IPS DF 4.7 (cell line): ENCODE results near the gene PLBD2.

Source experiments
- DNase-seq: peaks from one replicate; pipeline ENCODE4 v3.0.0-alpha.2; 2013; ENCODE audit warnings: low spot score; ENCODE audit errors: extremely low read depth

The PLBD2 gene, protein sequence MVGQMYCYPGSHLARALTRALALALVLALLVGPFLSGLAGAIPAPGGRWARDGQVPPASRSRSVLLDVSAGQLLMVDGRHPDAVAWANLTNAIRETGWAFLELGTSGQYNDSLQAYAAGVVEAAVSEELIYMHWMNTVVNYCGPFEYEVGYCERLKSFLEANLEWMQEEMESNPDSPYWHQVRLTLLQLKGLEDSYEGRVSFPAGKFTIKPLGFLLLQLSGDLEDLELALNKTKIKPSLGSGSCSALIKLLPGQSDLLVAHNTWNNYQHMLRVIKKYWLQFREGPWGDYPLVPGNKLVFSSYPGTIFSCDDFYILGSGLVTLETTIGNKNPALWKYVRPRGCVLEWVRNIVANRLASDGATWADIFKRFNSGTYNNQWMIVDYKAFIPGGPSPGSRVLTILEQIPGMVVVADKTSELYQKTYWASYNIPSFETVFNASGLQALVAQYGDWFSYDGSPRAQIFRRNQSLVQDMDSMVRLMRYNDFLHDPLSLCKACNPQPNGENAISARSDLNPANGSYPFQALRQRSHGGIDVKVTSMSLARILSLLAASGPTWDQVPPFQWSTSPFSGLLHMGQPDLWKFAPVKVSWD

DNA sequence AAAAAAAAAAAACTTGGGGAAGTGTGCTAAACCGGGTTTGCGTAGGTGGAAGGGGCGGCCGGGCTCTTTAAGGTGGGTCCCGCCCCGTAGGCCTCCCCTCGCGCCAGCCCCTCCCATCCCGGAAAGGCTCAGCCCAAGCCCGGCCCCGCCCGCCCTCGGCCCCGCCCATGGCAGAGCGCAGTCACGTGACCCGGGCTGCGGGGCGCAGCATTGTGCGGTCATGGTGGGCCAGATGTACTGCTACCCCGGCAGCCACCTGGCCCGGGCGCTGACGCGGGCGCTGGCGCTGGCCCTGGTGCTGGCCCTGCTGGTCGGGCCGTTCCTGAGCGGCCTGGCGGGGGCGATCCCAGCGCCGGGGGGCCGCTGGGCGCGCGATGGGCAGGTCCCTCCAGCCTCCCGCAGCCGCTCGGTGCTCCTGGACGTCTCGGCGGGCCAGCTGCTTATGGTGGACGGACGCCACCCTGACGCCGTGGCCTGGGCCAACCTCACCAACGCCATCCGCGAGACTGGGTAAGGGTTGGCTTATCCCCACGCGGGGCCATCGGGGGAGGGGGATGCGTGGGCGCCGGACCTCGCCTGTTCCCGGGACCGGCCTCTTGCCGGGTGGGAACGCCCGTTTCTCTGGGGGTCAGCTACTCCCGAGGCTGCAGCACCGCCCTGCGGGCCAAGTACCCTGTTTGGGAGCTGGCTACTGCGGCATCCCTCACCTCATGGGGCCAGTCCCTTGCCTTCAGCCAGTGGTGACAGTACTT is at the start of gene PLBD2:
PLBD2 (plus strand) TSS at position 207 of the 752 bp plus-strand sequence; CDS start at position 221, 14 bp downstream.
- DNase-seq = no peak

DNA sequence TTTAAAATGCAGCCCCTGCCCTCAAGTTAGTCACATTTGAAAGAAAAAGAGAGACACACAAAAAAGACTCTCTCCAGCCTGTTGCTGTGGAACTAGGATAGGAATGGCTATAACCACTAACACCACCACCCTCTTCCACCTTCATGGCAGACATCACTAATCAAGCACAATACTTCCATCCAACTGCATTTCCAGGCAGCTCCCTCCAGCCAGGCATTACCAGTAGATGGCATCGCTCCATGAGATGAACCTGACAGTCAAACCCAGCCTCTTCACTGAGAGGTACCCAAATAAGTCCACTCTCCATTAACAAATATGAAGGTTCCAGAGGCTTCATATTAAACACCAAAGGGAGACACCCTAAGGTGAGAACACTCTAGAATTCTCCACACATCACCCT is 47.9 kb upstream of the PLBD2 start:
- no peak for DNase-seq

DNA sequence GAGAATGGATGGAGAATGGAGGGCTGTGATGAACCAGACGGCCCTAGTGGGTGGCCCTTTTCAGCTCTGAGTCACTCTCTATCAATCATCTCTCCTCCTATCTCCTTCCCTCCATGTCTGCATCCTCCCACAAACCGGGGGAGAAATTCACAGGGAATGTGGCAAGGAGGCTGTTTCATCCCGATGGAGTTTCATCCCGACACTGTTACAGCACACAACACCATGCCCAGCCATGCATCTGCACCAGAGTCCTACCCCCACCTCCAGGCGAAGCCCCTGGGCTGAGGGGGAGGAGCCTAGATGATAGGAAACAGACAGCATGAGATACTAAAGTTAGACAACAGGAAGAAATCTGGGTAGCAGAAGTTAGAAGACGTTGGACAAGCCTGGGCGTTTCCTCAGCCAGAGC is 44.3 kb upstream of the PLBD2 start:
- DNase-seq = no peak

DNA sequence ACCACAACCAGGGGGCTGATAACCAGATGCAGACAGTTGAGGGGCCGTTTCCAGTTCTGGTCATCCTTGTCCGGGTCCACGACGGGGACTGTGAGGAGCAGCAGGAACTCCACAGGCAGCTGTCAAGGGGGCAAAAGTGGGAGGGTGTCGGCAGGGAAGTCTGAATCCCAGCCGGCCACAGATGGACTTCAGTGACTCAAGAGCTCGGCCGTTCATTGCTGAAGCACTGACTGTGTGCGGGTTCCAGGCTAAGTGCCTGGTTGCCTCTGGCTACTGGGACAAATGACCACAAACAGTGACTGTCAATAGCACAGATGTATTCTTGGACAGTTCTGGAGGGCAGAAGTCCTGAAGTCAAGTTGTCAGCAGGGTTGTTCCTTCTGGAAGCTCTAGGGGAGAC is 43.0 kb upstream of the PLBD2 start:
- no peak for DNase-seq

DNA sequence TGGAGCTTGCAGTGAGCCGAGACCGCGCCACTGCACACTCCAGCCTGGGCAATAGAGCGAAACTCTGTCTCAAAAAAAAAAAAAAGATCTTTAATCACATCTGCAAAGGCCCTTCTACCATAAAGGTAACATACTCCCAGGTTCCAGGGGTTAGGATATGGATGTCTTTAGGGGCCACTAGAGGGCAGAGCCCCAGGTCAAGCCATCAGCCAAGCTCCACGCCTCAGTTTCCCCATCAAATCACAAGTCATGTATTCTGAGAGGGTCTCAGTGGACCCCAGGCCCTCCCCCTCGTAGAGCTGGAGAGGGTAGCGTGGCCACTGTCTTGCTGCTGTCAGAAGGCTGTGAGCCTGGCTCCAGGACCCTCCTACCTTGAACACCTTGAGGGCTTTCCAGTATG is 42.2 kb upstream of the PLBD2 start:
- DNase-seq = no peak

DNA sequence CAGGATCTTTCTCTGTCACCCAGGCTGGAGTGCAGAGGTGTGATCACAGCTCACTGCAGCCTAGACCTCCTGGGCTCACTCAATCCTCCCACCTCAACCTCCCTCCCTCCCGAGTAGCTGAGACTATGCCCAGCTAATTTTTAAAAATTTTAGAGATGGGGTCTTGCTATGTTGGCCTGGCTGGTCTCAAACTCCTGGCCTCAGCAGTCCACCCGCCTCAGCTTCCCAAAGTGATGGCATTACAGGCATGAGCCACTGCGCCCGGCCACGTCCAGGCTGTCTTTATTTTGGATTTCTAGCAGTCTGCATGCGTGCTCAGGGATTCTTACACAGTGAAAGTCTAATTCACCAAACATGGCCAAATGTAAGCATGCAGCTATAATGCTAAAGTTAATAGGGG is 41.3 kb upstream of the PLBD2 start:
- no peak for DNase-seq

DNA sequence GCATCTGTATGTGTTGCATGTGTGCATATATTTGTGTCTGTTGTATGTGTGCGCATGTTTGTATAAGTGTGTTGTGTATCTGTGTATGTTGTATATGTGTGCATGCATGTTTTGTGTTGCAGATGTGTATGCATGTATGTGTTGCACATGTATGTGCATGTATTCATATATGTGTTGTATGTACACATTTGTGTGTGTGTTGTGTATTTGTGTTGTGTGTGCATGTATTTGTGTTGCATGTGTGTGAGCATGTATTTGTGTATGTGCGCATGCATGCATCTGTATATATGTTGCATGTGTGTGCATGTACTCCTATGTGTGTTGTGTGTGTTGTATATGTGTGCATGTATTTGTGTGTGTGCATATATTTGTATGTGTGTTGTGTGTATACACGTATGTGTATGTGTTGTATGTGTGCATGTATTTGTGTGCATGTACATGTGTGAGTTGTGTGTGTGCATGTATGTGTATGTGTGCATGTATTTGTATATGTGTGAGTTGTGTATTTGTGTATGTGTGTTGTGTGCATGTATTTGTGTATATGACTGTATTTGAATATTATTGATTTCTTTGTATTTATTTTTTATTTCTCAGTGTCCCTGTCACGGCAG is 40.2 kb upstream of the PLBD2 start:
- no peak for DNase-seq

DNA sequence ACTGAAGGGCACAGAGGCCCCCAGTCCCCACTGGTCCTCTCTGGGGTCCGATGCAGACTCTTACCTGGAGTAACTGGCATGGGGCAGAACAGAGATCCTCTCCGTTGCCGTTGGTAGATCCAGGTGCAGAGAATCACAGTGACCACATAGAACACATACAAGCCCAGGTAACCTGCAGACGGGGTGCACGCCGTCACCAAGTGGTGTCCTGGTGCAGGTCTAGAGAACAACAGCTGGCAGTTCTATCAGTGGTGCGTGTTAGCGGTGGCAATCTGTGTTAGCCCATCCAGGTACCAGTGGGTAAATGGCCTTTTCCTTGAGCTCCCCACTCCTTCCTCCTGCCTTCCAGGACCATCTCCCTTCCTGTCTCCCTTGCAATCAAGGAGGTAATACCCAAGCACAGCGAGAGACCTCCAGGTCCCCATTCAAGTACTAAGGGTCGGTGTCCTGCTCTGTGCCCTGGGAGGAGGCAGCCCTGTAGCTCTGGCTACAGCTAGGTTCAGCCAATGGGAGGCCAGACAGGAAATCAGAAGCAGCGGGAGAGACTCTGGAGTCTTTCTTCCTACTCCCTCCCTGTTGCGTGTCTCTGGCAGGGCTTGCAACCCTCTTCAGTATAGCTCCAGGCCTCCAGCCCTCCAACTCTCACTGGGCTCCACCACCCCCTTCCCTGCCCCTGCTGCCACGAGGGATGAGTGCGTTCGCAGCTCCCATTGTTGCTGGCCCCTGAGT is 39.3 kb upstream of the PLBD2 start:
- DNase-seq = no peak

DNA sequence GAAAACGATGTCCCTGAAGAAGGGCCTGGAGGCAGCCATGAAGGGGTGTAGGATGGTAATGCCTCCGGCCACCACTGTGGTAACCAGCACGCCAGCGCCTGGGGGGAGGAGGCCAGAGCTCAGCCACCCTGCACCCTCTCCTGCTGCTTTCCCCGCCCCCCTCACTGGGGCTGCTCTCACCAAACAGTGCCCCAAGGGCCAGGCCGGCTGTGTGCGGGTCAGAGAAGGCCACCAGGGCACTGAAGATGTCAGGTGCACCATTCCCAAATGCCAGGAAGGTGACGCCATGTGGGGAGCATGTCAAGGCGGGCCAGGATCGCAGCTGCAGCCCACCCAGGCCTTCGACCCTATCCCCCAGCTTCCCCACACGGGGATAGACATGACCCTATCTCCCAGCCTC is 38.0 kb upstream of the PLBD2 start:
- no peak for DNase-seq

DNA sequence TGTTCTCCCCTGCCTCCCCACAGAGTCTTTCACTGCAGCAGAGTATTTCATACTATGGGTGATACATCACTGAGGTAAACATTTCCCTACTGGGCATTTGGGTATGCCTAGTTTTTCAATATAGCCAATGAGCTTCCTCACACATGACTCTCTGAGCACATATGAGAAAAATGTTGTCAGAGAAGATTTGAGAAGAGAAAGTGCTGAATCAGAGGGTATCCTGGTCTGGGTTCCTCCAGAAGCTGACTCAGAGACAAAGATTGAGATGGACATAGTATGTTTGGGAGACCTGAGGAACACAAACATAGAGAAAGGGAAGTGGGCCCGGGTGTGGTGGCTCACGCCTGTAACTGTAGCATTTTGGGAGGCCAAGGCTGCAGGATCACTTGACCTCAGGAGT is 36.0 kb upstream of the PLBD2 start:
- DNase-seq = no peak

DNA sequence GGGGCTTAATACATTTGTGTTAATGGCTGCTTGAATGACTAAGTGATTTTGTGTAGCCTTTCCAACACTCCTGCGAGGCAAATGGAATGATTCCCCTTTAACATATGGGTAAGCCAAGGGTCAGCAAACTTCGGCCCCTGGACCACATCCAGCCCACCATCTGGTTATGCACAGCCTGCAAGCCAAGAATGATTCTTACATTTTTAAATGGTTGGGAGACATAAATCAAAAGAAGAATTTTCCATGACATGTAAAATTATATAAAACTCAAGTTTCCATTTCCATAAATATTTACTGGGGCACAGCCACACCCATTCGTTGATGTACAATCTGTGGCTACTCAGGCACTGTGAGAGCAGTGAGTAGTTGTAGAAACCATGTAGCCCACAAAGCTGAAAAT is 32.5 kb upstream of the PLBD2 start:
- no peak for DNase-seq

DNA sequence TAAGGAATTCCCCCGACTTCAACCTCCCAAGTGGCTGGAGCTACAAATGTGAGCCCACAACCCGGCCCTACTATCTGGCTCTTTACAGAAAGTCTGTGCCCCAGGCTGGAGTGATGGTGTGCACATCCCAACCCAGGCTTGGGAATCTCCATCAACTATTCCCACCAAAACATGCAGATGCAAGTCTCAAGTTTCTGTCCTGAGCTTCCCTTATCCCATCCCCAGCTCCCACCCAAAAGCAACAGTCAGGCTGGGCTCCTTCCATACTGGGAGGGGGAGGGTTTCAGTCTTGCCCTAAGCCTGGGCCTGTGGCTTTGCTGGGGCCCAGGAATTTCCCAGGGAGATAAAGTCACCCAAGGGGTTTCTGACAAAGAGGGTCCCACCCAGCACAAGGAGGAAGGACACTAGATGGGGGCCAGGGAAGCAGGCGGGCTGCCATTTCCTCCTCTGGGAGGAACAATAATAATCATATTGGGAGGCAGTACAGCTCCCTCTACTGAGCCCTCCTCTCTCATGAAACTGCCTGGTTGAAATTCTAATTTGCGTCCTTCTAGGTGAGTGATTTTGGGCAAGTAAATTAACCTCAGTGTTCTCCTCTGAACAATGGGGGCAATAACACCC is 31.5 kb upstream of the PLBD2 start:
- no peak for DNase-seq

DNA sequence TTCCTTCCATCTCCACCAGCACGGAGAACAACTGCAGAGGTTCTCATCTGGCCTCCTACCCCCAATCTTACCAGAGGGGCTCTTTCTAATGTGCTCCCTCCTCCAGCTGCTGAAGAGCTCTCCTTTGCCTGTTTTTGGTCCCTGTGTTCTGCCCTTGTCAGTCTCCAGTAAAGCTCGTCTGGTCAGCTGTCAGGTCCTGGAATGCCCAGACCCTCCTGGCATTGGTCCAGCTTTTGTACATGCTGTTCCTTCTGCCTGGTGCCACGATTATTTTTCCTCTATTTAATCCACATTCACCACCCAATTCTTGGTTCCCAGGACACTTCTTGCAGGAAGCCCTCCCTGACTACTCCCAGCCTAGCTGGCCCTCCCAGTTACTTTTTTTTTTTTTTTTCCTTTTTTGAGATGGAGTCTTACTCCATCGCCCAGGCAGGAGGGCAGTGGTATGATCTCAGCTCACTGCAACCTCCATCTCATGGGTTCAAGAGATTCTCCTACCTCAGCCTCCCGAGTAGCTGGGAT is 30.0 kb upstream of the PLBD2 start:
- DNase-seq = no peak

DNA sequence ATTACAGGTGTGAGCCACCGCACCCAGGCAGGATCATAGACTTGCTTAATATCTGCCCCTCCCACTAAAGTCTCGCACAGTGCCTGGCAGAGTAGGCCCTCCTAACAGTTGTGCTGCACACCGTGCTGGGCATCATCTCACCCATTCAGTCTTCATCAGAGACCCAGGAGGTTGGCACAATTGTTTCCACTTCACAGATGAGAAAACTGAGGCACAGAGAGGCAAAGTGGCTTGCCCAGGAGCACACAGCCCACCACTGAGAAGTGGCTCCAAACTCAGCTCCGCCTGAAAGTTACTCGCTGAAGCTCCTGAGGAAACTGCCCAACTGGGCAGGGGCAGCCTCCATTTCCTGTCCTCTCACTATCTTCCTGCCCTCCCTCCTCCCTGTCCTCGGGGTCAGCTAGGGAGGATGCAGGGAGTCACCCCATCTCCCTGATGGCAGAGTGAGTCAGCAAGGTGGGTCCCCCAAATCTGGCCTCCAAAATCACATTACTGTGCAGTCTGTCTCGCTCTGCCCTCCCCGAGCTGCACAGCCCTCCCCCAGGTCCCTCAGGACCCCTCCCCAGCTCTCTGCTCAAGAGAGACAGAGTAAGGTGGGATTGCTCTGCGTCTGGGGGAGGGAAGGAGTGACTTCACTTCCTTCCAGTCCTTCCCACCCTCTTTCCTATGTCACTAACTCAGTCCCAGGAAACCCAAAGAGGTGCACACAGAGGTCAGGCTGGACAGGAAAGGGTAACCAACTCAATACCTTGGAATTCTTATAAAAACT is 29.2 kb upstream of the PLBD2 start:
- no peak for DNase-seq

DNA sequence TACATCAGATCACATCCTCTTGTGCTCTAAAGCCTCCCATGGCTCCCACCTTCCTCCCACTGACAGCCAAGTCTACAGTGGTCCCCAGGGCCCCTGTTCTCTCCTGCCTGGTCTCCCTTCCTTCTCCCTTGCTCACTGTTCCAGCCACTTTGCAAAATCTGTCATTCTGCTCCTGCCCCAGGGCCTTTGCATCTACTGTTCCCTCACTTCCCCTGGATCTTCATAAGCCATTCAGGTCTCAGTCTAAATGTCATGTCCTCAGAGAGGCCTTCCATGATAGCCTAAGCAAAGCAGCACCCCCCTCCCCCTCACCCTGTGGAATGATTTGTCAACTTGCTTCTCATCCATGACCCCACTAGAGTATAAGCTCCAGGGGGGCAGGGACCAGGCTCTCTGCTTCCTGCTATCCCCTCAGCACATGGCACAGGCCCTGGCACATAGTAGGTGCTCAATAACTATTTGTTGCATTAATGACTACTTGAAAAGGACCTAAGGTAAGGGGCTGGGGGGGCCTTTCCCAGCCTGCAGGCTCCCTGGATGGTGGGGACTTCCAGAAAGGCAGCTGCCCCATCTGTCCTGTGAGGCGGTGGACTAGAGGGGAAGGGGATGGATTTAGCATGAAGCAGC is 28.5 kb upstream of the PLBD2 start:
- DNase-seq = no peak

DNA sequence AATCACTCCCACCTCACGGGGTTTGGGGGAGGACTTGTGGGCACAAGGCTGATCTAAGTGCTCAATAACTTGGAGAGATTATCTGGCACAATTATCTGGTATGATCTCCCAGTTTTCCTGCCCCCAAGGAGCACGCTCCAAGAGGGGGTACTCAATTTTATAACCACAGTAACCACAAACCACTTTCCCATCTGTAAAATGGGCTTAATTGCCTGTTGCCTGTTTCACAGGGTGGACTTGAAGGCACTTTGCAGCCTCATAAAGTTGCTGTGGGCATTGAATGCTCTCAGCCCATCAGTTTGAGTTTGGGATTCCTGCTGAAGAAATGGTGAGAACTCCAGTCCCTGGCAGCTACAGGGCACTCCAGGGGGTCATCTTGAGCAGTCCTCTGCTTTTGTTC is 27.9 kb upstream of the PLBD2 start:
- no peak for DNase-seq

DNA sequence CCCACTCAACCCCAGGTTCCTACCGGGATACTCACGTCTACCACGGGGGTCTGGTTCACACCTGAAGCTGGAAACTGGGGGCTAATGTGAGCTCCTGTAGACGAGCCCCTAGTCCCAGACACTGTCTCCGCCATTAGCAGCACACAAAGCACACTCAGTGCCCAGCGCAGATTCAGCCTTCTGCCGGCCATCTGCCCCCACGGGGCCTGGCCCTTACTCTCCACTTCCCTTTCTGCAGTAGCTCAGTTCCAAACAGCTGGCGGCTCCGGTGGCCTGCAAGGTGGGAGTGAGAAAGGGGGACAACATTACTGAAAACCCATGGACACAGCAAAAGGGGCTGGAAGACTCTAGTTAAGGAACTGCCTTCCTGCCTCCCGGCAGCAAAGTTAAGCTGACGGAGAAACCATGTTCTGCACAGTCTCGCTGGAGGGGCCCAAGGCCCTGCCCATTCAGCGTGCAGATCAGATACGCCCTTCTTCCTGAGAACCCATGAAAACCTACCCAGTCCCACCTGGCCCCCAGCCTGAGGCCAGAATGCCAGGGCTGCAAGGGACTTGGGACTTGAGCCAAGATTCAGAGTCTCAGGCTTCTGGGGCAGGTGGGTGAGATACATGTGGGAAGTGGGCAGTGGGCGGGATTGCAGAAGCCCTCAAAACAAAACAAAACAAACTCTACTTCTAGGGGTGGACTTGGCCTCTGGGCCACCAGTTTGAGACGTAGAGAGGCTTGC is 25.5 kb upstream of the PLBD2 start:
- no peak for DNase-seq

DNA sequence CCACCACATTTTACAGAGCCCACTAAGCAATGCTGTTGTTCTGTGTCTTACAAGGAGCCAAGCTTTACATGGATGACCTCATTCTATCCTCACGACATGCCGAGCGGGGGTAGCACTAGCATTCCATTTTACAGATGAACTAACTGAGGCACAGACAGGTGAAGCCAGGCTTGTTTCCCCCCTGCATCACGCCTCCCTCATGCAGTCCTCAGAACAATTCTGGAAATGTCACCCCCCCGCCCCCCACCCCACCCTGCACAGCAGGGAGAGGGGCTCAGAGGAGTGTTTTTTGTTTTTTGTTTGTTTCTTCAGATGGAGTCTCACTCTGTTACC is 25.0 kb upstream of the PLBD2 start:
- no peak for DNase-seq
